T1000 (cell line): ENCODE data around the gene C5orf58.

ENCODE experiments used
- DNase-seq: peaks from one replicate; lab custom pipeline; 2025; ENCODE audit warnings: mixed read lengths; lab: John Stamatoyannopoulos, UW

Gene C5orf58

DNA sequence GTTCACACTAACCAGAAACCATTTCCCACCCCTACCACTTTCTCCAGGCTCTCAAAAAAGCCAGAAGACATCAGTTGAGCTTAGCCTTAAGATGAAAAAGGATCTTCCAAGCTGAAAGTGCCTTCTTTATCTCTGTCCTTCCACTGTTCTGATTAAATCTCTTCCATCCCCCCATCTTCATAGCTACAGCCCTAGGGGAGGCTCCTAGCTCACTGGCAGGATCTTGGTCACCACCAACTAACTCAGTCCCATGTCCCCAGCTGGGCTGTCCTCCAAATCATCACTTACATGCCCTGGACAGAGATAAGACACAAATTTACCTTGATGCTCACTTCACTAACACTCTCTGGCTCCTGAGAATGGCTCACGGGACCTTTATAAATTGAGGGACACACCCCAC lies 50.5 kb downstream of the C5orf58 start:
- DNase-seq = no peak

DNA sequence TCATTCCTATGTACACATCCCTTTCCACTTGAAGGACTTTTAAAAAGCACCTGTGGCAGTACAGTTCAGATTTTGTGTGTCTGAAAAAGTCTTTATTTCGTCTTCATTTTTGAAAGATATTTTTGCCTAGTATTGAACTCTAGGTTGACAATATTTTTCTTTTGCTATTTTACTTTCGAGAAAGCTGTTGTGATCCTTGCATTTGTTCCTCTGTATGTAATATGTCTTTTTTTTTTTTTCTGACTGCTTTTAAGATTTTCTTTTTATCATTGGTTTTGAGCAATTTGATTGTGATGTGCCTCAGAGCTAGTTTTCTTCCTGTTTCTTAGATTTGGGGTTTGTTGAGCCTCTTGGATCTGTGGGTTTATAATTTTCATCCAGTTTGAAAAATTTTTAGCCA lies 51.4 kb downstream of the C5orf58 start:
- DNase-seq = no peak

DNA sequence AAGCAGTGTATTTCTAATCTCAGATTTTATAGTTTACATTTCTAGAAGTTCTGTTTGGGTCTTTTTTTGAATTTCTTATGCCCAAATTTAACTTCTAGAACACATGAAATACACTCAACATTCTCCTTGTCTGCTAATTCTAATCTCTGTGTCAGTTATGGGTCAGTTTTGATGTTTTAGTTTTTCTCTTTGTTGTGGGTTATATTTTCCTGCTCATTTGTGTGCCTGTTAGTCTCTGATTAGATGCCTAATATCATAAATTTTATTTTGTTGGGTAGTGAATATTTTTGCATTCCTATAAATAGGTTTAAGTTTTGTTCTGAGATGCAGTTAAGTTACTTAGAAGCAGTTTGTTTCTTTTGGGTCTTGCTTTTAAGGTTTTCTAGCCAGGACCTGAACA lies 52.4 kb downstream of the C5orf58 start:
- DNase-seq = no peak

- no peak for DNase-seq
These were observed 53.7 kb downstream of the C5orf58 start for GRCh38 chr5:170286386-170286925.

GRCh38 chr5:170287532-170287931 lies 54.7 kb downstream of the C5orf58 start:
- DNase-seq = no peak

- DNase-seq = no peak
These were observed 55.4 kb downstream of the C5orf58 start for GRCh38 chr5:170288151-170288550.

GRCh38 chr5:170288551-170288950 lies 55.8 kb downstream of the C5orf58 start:
- no peak for DNase-seq

DNA sequence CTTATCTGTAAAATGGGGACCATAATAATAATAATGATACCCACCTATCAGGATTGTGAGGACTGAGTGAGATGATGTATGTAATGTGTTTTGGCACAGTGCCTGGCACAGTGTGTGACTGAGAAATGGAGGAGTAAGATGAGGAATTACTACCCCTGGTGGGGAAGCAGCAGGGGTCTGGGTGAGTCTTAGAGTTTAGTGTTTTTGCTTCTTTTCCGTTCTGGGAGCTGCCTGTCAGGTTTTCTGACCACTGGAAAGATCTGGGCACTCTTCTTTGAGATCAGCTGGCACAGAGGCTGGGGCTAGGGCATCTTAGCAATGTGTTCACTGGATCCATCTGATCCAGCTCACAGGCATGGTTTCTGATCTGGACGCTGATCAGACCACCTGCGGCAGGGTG lies 56.3 kb downstream of the C5orf58 start:
- DNase-seq = no peak

GRCh38 chr5:170289764-170290163 lies 57.0 kb downstream of the C5orf58 start:
- no peak for DNase-seq

DNA sequence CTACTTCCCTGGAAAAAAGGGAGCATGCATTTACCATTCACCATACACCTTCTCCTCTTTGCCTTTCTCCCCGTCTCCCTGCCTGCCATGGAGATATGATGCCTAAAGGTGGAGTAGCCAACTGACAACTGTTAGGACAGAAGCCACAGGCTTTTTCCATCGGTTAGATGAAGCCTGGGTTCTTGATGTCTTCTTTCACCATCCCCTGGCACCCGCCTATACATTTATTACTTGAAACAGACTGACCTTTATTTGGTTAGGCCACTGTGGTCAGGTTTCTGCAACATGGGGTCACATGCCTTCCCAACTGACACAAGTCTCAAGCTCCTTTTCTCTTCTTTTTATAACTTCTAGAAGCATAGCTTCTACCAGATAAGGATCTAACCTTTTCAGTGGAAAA lies 57.7 kb downstream of the C5orf58 start:
- no peak for DNase-seq

DNA sequence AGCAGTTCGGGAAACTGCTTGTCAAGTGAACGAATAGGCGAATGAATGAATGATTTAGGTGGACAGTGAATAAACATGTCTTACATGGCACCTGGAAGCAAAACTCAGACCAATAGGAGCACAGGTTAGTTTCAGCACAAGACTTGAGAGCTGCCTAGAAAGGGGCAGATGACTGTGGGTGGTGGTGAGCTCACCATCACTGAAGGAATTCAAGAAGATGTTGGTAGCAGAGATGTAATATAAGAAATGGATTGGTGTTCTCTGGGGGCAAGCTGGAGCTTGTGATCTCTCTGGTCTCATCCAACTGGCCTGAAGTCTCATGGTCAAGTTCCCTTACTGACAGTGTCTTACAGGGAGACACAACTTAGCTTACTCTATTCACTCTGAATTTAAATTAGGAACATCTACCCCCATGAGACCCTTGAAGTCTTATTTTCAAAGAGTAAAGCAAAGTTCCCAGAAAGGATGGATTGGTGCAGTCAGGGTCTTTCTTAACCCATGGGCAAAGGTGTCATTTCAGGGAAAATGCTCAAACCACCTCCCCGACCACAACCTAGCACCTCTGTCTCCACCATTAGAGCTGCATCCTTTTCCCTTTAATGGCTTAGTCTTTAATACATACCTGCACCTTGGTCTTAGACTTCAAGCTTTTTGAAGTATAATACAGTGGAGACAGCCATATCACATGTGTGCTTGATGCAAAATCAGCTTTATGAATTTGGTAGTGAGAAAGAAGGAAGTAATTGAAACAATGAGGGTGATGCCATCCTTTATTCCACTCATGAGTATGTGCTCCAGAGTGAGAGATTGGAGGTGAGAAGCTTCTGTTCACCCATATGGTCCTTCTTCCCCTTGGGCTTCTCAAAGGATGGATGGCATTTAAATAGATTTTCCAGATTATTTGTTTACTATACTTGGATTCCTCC lies 59.7 kb downstream of the C5orf58 start:
- no peak for DNase-seq

DNA sequence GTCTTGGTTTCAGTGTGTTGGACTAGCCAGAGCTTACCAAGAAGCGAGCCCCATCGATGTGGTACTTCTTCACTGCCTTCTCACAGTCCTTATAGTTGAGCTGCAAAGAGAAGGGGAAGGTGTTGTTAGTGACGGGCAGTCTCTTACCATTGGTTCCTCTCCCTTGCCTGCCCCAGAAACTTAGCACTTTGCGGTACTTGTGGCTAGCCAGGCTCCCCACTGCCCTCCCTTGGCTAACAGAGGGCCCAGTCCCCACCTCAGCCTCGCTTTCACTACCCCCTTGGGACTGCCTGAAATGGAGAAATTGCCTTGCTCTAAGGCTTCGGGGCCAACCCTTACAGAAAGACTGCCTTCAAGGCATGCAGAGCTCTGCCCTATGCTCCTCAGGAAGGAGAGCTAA lies 60.5 kb downstream of the C5orf58 start:
- DNase-seq = no peak

DNA sequence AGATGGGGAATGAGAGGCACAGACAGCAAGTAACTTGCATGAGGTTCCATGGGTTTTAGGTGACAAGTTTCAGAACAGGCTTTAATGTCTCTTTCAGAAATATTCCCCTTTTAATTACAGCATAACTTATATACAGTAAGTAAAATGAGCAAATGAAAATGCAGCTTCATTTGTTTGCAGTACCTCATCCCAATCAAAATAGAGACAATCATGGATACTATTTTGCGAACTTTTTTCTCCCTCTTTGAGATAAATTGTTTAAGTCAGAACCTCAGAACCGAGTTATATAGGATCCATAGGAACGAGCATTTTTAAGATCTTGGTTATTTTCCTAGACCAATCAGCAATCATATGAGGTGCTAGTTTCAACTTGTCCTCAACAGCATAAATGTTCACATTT lies 61.3 kb downstream of the C5orf58 start:
- no peak for DNase-seq

DNA sequence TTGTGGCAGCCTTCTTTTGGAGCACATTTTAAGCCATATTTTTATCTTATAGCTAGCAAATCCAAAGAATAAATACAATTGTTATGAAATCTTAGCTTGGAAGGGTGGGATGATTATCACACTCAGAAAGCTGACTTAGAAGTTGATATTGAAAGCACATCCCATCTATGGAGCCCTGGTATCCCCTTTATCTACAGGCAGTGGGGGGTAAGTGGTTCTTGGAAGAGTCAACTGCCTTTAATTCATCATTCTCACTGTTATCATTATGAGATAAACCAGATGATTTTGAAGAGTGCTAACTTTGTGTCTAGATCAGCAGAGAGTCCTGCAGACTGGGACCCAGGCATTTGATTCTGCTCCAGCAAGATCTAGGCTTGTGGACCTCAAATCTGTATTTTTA lies 61.8 kb downstream of the C5orf58 start:
- DNase-seq = no peak
